ENCODE results near the gene PCCA. TPM values are rescaled to one million over a fixed set of nuclear protein-coding genes. Genes with fewer than 3 reads are reported as not detected.
A peak's percentile ranks its signal among the peaks of the same experiment; 100 is the strongest.

The PCCA gene
- polyA plus RNA-seq, 2 of the 4 experiments (the other 2 are of a cell fraction) = 13.2 to 13.7 TPM

DNA sequence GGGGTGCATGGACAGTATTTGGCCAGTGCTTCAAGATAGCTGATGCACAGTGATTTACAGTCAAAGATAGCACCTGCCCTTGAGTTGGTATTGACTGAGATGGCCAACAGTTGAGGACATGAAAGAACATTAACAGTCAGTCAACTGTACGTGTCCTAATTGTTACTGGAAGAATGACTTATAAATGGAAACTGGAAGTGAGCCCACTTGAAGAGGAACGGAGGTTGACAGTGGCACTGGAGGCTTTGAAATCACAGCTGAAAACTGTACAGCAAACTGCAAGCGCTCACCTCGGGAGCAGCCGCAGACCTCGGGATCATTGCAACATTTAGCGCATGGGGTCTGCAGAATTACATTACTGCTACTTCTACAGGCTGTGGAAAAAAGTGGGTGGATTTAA is 422.6 kb downstream of the PCCA start:
- DNase-seq (ENCODE audit: low read depth in 1 of 2, low spot score in 1 of 2) (no peak), FAIRE-seq (no peak), ATAC-seq (no peak)
- no peak overlapping the region for H3K4me2 ChIP-seq
- H3K9me3 ChIP-seq = no peaks in the 10 kb centered on the region
- H3K4me1 ChIP-seq = peaks cover 18% of the 10 kb centered on the region
- no peak overlapping the region for H3K4me3 ChIP-seq
- ChIA-PET POLR2A (no interaction called here), CTCF (interaction anchor here (1.1 to 3.6 kb wide), 2 partner anchors 101 to 856 kb away, joined by 4 to 14 read pairs; no protein-coding TSS in a partner anchor)
- no peak overlapping the region for H3K27ac ChIP-seq
- 93% methylated on average over 7 of the region's 7 CpGs for WGBS (ENCODE audit: missing lambda C conversion rate)
- TF ChIP-seq BHLHE40 (IDR thresholded peaks at IDR 0.05; ENCODE audit: low read depth, low read length) = no peak
- TF ChIP-seq EHMT2 (IDR thresholded peaks at IDR 0.05; ENCODE audit: low read depth) = no peak
- no peak for TF ChIP-seq JUN (IDR thresholded peaks at IDR 0.05)
- TF ChIP-seq, protein P1, sequence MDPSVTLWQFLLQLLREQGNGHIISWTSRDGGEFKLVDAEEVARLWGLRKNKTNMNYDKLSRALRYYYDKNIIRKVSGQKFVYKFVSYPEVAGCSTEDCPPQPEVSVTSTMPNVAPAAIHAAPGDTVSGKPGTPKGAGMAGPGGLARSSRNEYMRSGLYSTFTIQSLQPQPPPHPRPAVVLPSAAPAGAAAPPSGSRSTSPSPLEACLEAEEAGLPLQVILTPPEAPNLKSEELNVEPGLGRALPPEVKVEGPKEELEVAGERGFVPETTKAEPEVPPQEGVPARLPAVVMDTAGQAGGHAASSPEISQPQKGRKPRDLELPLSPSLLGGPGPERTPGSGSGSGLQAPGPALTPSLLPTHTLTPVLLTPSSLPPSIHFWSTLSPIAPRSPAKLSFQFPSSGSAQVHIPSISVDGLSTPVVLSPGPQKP (IDR thresholded peaks at IDR 0.05; ENCODE audit: low read depth, low read length) = no peak
- TF ChIP-seq EHF (CRISPR knock-in tag; IDR thresholded peaks at IDR 0.05) = no peak
- TF ChIP-seq CBX8 (IDR thresholded peaks at IDR 0.05) = no peak
- TF ChIP-seq MYC (IDR thresholded peaks at IDR 0.05; ENCODE audit: borderline replicate concordance, low read length) = no peak
- no peak for TF ChIP-seq CHD2 (IDR thresholded peaks at IDR 0.05; ENCODE audit: low read length, partially characterized antibody)
- TF ChIP-seq CBX2 (IDR thresholded peaks at IDR 0.05; ENCODE audit: borderline replicate concordance, low read depth) = no peak
- TF ChIP-seq FOSB (CRISPR knock-in tag; IDR thresholded peaks at IDR 0.05) = no peak
- TF ChIP-seq REST (IDR thresholded peaks at IDR 0.05) = no peak
- TF ChIP-seq HOXB13 (CRISPR knock-in tag; IDR thresholded peaks at IDR 0.05; ENCODE audit: low read depth) = no peak
- TF ChIP-seq MAX (IDR thresholded peaks at IDR 0.05) = no peak

GRCh38 chr13:100512422-100512821 is 423.5 kb downstream of the PCCA start:
- POLR2A ChIA-PET = no interaction called here
- Histone ChIP-seq H3K4me2 (no peak overlapping the region), H3K4me3 (no peak overlapping the region), H3K9me3 (no peaks in the 10 kb centered on the region), H3K27ac (peak overlapping the region in 1 of 2 experiments; percentile 33; a peak in 1 of 6 replicates), H3K4me1 (peaks cover 27% of the 10 kb centered on the region)
- CTCF ChIA-PET = interaction anchor here (0.6 to 3.6 kb wide), 5 partner anchors 34 to 857 kb away, joined by 3 to 14 read pairs (median 9); no protein-coding TSS in a partner anchor
- no peak for TF ChIP-seq HEYL (CRISPR knock-in tag; IDR thresholded peaks at IDR 0.05)
- no peak for TF ChIP-seq KDM1A (IDR thresholded peaks at IDR 0.05; ENCODE audit: low read depth)
- TF ChIP-seq SMC3 (IDR thresholded peaks at IDR 0.05) = no peak
- TF ChIP-seq KDM5A (IDR thresholded peaks at IDR 0.05) = no peak
- TF ChIP-seq HOXB13 (CRISPR knock-in tag; IDR thresholded peaks at IDR 0.05; ENCODE audit: low read depth) = no peak
- TF ChIP-seq RAD21 (conservative IDR thresholded peaks at IDR 0.05 in 1 of 2, IDR thresholded peaks at IDR 0.05 in 1 of 2) = no peak
- no peak for TF ChIP-seq CBX8 (IDR thresholded peaks at IDR 0.05)
- TF ChIP-seq ZFP36 (IDR thresholded peaks at IDR 0.05; ENCODE audit: borderline replicate concordance, partially characterized antibody) = no peak
- TF ChIP-seq CBX2 (IDR thresholded peaks at IDR 0.05; ENCODE audit: borderline replicate concordance, low read depth) = no peak
- TF ChIP-seq, protein P2, sequence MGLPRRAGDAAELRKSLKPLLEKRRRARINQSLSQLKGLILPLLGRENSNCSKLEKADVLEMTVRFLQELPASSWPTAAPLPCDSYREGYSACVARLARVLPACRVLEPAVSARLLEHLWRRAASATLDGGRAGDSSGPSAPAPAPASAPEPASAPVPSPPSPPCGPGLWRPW (IDR thresholded peaks at IDR 0.05) = no peak
- no peak for TF ChIP-seq ZC3H11A (IDR thresholded peaks at IDR 0.05)
- no peak for TF ChIP-seq EHF (CRISPR knock-in tag; IDR thresholded peaks at IDR 0.05)
- no peak for TF ChIP-seq HMGXB4 (CRISPR knock-in tag; IDR thresholded peaks at IDR 0.05; ENCODE audit: borderline replicate concordance)
- TF ChIP-seq HOXA7 (CRISPR knock-in tag; IDR thresholded peaks at IDR 0.05) = no peak
- 75% methylated on average over 9 of the region's 9 CpGs for WGBS (ENCODE audit: missing lambda C conversion rate)
- no peak for FAIRE-seq
- no peak for DNase-seq (ENCODE audit: low read depth in 1 of 2, low spot score in 1 of 2)
- 0 out of 6 replicates have a peak, but pooled peaks of 1 of the 2 experiments have one; percentile 17 for ATAC-seq

Measured in A549 (cell line).